ENCODE data around the gene WDR38.
"Not testable (repeated sequence)": the region's sequence is repeated elsewhere in the genome, so short reads cannot be mapped to it uniquely, and the experiment has no call there.

Gene WDR38

GRCh38 chr9:124831642-124832364 is 21.5 kb upstream of the WDR38 start:
- DNase-seq (ENCODE audit: low read depth, low spot score): no peak

GRCh38 chr9:124834591-124834990 is 18.7 kb upstream of the WDR38 start:
- DNase-seq (ENCODE audit: low read depth, low spot score): no peak

GRCh38 chr9:124835026-124835557 is 18.2 kb upstream of the WDR38 start:
- DNase-seq (ENCODE audit: low read depth, low spot score): no peak

- not testable (repeated sequence) for DNase-seq (ENCODE audit: low read depth, low spot score)
Measured at GRCh38 chr9:124838132-124838531, 15.1 kb upstream of the WDR38 start.

DNA sequence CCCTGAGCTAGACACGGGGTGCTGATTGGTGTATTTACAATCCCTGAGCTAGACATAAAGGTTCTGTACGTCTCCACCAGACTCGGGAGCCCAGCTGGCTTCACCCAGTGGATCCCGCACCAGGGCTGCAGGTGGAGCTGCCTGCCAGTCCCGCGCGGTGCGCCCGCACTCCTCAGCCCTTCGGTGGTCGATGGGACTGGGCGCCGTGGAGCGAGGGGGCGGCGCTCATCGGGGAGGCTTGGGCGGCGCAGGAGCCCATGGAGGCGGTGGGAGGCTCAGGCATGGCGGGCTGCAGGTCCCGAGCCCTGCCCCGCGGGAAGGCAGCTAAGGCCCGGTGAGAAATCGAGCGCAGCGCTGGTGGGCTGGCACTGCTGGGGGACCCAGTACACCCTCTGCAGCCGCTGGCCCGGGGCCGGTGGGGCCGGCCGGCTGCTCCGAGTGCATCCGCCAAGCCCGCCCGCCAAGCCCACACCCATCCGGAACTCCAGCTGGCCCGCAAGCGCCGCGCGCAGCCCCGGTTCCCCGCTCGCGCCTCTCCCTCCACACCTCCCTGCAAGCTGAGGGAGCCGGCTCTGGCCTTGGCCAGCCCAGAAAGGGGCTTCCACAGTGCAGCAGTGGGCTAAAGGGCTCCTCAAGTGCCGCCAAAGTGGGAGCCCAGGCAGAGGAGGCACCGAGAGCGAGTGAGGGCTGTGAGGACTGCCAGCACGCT is 14.5 kb upstream of the WDR38 start:
- not testable (repeated sequence) for DNase-seq (ENCODE audit: low read depth, low spot score)

DNA sequence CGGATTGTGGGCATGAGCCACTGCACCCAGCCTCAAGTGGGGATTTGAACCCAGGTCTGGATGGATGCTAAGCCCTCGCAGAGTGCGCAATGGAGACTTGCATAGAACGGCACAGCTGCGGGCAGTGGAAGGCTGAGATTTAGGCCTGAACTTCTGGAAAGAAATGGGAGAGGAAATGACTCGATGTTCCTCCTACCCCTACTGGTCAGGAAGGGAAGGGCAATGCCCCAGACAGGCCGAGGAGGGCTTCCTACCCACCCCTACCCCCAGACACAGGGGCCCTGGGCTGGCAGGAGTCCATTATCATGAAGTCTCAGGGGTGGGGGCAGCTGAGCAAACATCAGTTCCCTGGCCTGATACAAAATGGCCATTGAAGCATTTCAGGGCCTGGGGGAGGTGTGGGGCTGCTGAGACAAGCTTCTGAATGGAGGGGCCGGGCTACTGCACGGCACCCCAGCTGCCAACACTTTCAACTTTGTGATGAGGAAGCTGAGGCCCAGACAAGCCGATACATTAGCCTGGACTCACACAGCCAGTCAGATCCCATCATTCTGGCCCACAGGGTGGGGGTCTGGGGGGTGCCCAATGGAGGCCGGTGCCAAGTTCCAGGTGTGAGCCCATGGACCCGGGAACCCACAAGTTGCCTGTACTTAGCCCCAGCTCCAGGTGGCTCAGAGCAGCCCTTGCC is 13.5 kb upstream of the WDR38 start:
- no peak for DNase-seq (ENCODE audit: low read depth, low spot score)

DNA sequence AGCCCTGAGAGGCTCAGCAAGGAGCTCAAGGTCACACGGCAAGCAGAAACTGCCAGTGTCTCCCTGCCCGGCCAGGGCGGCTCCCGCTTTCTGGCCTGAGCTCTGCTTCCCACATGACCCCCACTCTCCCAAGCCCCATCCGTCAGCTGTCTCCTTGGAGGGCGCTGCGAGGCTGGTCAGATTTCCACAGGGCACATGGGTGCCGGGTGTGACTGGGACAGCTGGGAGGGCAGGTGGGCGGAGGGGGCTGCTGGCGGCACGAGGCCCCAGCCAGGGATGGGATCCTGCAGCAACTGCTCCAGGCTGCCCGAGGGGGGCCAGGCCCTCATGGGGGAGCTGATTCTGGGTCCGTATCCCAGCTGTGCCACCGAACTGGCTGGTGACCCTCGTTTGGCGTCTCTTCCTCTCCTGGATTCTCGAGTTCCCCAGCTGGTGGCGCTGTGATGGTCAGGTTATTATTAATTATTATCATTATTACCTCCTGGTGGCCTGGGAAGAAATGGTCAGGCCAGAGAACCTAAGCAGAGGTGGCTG is 12.9 kb upstream of the WDR38 start:
- no peak for DNase-seq (ENCODE audit: low read depth, low spot score)

DNA sequence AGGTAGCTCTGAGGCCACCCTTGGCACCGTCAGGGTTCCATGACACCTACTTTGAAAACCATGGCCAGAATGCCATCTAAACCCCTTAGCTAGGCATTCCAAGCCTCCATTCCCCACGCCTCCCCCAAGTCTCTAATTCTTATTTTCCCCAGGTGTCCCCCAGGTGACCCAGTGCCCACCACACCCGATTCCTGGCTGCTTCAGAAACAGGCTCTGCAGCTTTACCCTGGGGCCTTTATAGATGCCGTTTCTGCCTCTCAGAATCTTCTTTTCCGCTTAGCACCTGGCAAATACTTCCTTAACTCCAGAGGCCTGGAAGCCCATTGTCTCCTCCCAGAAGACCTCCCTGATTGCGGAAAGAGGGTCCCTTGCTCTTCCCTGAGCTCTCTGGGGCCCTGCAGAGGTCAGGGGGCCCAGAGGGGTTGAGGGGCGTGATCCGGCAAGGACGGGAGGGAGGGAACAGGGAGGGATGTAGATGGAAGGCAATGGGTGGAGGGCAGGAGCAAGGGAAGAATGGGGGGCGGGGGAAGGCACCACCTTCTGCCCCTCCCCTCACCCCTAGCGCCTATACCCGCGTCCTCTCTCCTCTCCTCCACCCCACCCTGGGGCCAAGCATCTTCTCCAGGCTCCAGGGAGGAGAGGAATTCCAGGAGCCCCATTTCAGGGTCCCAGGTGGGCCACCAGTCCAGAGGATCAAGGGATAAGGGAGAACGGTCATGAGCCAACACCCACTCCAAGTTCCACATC is 12.0 kb upstream of the WDR38 start:
- no peak for DNase-seq (ENCODE audit: low read depth, low spot score)

DNA sequence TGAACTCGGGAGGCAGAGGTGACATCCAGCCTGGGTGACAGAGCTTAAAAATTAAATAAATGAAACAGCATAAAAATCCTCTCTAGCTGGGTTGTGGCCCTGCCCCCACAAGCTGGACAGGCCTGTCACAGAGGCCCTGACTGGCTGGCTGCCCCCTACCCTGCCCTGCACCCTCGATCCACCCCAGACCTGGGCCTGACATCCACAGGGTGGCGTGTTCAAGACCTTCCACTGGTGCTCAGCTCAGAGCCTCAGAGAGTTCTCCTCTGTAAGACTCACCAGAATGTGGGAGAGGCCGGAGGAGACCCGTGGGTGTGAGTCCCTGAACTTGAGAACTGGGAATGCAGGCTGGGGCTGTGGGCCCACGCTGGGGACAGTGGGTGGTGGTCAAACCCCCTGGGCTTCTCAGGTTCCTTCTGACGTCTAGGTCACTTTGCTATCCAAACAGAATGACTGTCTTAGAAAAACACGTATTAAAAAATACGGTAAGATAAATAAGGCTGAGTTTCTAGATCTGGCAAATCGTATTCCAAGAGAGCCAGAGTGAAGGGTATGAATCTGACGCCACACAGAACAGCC is 9.7 kb upstream of the WDR38 start:
- no peak for DNase-seq (ENCODE audit: low read depth, low spot score)

DNA sequence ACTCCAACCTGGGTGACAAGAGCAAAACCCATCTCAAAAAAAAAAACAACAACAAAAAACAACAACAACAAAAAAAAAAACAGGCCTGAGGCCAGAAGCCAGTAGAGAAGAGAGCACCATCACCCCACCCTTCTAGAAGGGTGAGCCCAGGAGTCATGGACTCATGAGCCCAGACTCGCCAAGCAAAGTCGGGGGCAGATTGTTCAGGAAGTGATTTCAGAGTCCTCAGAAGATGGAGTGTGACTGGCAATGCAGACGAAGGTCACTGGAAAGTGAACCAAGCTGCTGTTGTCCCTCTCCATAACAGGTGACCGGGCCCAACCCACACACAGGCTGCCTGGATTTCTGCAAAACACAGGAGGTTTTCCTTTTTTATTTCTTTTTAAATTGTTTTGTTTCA is 9.0 kb upstream of the WDR38 start:
- no peak for DNase-seq (ENCODE audit: low read depth, low spot score)

- DNase-seq (ENCODE audit: low read depth, low spot score): not testable (repeated sequence)
Measured at GRCh38 chr9:124846467-124846866, 6.8 kb upstream of the WDR38 start.

DNA sequence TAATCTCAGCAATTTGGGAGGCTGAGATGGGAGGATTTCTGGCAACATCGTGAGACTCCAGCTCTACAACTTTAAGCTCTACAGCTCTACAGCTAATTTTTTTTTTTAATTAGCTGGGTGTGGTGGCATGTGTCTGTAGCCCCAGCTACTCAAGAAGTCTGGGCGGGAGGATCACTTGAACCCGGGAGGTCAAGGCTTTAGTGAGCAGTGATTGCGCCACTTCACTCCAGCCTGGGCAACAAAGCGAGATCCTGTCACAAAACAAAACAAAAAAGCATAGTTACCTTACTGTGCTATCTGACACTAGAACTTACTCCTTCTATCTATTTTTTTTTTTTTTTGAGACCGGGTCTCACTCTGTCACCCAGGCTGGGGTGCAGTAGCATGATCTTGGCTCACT is 6.3 kb upstream of the WDR38 start:
- no peak for DNase-seq (ENCODE audit: low read depth, low spot score)

DNA sequence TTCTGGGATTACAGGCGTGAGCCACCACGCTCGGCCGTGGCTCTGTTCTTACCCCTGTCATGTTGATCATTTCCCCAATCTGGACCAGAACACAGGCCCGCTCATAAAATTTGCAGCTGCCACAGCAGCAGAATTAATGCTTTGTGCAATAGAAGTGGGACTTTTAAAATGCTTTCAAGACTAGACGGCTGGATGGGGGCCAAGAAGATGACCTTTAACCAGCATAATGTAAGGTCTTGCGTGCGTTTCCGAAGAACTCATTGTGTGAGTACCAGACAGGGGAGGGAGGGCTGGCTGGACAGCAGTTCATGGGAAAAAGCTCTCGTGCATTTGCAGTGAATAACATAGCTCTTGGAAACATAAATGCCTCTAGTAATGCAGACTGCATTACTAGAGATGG is 3.5 kb upstream of the WDR38 start:
- DNase-seq (ENCODE audit: low read depth, low spot score): no peak

DNA sequence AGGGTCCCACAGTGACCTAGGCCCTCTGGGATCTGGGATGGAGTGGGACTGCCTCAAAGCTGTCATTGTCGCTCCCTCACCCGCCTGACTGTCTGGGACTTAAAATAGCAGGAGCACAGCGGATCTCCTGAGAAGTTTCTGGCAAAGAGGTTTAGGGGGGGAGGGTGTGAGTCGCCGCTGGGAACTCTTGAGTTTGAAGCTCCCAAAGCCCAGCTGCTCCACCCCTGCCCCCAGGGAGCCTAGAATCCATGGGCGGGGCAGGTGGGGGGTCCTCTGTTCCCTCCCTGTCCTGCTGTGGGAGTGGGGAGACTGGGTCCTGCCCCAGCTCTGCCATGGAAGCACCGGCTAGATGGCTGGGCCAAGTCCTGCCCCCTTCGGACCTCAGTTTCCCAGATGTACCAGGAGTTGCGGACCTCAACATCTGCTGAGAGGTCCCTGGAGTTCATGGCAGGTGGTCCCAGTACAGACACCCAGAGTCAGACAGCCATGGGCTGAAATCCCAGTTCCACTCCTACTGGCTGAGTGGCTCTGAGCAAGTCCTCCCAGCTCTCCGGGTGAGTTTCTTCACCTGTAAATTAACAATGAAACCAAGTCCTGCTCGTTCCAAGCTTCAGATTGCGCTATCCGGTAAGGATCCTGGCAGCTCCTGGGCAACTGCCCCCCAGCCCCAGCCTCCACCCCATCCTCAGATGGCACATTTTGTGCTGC is 985 bp upstream of the WDR38 start:
- no peak for DNase-seq (ENCODE audit: low read depth, low spot score)

GRCh38 chr9:124853605-124854143 is 414 bp downstream of the WDR38 start:
- DNase-seq (ENCODE audit: low read depth, low spot score): no peak

- no peak for DNase-seq (ENCODE audit: low read depth, low spot score)
Measured at GRCh38 chr9:124854161-124854560, 901 bp downstream of the WDR38 start.

DNA sequence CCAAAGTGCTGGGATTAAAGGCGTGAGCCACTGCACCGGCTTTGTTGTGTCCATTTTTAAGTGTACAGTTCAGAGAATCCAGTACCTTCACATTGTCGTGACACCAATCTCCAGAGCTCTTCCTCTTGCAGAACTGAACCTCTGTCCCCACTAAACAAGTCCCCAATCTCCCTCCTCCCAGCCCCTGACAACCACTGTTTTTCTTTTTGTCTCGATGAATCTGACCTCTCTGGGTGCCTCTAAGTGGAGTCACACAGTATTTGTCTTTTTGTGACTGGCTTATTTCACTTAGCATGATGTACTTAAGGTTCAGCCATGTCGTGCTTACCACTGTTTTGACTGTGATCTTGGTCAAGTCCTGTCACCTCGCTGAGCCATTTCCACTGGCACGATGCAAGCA is 1.6 kb downstream of the WDR38 start:
- no peak for DNase-seq (ENCODE audit: low read depth, low spot score)

DNA sequence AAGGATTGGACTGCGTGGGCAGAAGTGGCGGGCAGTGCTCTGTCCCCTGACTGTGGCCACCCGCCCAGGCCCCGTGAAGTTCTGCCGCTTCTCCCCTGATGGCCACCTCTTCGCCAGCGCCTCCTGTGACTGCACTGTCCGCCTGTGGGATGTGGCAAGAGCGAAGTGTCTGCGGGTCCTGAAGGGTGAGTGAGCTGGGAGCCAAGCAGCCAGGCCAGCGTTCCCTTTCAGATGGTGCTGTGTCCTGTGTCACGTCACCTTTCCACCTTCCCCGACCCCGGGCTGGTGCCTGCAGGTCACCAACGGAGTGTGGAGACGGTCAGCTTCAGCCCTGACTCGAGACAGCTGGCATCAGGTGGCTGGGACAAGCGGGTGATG is 2.3 kb downstream of the WDR38 start:
- DNase-seq (ENCODE audit: low read depth, low spot score): no peak

DNA sequence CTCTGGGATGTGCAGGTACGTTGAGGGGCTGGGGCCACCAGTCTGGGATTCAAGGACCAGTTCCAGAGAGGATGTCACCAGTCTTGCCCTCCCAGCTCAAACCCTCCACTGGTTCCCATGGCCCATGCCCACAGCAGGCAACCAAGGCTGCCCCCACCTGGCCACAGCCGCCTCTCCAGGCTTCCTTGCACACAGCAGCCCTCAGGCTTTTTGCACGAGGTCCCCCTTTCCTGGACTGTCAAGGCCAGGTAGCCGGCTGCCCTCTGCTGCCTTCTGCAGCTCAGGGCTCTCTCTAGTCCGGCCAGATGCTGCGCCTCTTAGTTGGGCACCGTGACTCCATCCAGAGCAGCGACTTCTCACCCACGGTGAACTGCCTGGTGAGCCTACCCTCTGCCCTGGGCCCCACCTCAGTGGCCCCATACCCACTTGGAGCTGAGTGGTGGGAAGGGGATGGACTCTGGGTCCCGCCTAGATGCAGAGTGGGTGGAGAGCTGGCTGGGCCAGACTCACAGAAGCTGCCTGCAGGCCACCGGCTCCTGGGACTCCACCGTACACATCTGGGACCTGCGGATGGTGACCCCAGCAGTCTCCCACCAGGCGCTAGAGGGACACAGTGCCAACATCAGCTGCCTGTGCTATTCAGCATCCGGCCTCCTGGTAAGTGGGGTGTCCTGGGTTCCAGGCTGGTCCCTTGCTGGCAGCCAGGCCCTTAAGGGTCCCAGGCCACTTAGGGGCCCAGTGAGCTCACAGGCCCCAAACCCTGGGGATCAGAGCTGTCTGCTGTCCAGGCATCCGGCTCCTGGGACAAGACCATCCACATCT is 2.9 kb downstream of the WDR38 start:
- DNase-seq (ENCODE audit: low read depth, low spot score): peak; percentile 40

Data from iPS DF 19.7 (cell line).